Thyroid gland (tissue), 4 donors: ENCODE results near the gene POLDIP3.

Experiments used
- CTCF ChIP-seq, 6 experiments: fragments of 200-600 bp in 3 of 6; fragments of 450-650 bp in 3 of 6; sonication (generic) in 3 of 6; IDR thresholded peaks; one replicate each; pipeline ENCODE4 v1.5.1; 2016 to 2019; ENCODE audit warnings: antibody characterized with exemption in 6 of 6, mild to moderate bottlenecking in 2 of 6, inconsistent platforms in 1 of 6, moderate library complexity in 1 of 6
- POLR2A ChIP-seq, 2 donors: fragments of 450-650 bp; IDR thresholded peaks; one replicate each; pipeline ENCODE4 v1.6.1; 2017; ENCODE audit warnings: antibody characterized with exemption in 2 of 2, mild to moderate bottlenecking in 2 of 2, moderate library complexity in 1 of 2

GRCh38 chr22:42585096-42585495 lies 29.6 kb downstream of the POLDIP3 start:
- no peak for TF ChIP-seq CTCF (IDR thresholded peaks at IDR 0.05)
- no peak for TF ChIP-seq POLR2A (IDR thresholded peaks at IDR 0.05)
